RKO (cell line): ENCODE data around the gene RFPL4A.

Experiments
- DNase-seq: peaks from one replicate; pipeline ENCODE4 v3.0.0-alpha.2; 2016; ENCODE audit warnings: low spot score

The RFPL4A gene

DNA sequence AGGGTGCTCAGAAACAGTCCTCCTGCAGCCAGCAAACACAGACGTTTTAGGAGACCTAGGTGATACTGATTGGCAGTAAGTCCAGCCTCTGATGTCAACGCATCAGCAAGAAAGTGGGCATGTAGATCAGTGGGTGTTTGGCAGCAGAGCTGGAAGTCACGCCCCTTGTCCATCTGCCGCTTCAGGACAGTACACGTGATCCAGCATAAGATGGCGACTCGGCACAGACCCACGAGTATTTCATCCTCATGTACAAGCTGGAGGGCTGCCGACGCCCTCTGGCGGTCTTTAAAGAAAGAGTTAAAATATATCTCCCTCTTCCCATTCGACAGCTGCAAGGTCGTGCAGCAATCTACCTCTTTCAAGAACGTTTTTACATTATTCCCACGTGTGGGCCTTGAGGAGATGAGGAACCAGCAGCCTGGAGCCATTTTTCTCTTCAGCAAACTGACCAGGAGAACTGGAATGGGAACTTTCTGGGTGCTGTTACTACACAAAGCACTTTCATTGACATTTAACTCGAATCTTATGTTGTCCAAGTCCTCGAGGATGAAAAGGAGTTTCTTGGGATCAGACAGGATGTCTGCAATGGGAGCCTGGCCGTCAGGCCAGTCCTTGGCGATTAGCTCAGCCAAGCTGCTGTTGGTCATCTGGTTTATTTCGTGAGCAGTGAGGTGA, 50.6 kb downstream of the RFPL4A start:
- peak; percentile 96 for DNase-seq

DNA sequence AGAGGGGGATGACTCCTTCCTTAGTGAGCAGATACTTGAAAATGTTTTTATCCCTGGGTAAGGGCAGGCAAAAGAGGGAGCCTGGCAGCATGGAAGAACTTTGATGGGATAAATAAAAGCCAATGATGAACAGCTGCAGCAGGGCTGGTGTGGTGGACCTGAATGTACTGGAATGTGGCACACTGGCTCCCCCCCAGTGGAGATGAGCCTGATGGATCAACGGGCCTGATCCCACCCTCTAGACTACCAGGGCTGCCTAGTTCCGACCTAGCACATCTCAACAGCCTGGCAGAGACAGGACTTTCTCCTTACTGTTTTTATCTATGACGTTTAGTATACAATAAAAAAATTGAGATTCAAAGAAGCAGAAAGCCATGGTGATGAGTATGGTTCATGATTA, 52.4 kb downstream of the RFPL4A start:
- DNase-seq, result no peak

DNA sequence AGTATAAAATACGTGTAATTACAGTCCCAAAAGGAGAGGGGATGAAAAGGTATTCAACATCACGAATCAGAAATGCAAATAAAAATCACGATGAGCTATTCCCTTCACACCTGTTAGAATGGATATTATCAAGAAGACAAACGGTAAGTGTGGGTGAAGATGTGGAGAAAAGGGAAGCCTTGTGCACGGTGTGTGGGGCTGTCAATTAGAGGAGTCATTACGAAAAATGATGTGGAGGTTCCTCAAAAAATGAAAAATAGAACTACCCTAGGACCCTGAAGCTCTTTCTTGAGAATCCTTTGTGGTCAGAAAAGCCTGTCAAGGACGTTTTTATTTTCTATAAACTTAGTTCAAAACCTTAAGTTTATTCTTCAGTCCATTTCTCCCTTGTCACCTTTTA, 53.6 kb downstream of the RFPL4A start:
- DNase-seq, result no peak
